Non-pigmented ciliary epithelial cell (primary cell): ENCODE results near the gene AIFM3.
"Not testable (repeated sequence)": the region's sequence is repeated elsewhere in the genome, so short reads cannot be mapped to it uniquely, and the experiment has no call there.

Source experiments
- DNase-seq: peaks from one replicate; pipeline ENCODE4 v3.0.0-alpha.2; 2010; ENCODE audit warnings: low read depth

The AIFM3 gene

GRCh38 chr22:20959578-20960461, 7.2 kb upstream of the AIFM3 start:
- DNase-seq, result no peak

GRCh38 chr22:20960609-20961008, 6.4 kb upstream of the AIFM3 start:
- no peak for DNase-seq

GRCh38 chr22:20962491-20962945, 4.5 kb upstream of the AIFM3 start:
- no peak for DNase-seq

GRCh38 chr22:20963201-20964052, 3.6 kb upstream of the AIFM3 start:
- no peak for DNase-seq

- no peak for DNase-seq
Measured at GRCh38 chr22:20964090-20964798, 2.8 kb upstream of the AIFM3 start.

- DNase-seq, result no peak
Measured at GRCh38 chr22:20964799-20965103, 2.3 kb upstream of the AIFM3 start.

- DNase-seq, result no peak
Measured at GRCh38 chr22:20965104-20965887, 1.8 kb upstream of the AIFM3 start.

GRCh38 chr22:20965888-20966855, 883 bp upstream of the AIFM3 start:
- DNase-seq, result no peak

- DNase-seq, result no peak
Measured at GRCh38 chr22:20967697-20968211, 699 bp downstream of the AIFM3 start.

- no peak for DNase-seq
Measured at GRCh38 chr22:20968281-20968977, 1.4 kb downstream of the AIFM3 start.

- no peak for DNase-seq
Measured at GRCh38 chr22:20970939-20971657, 4.0 kb downstream of the AIFM3 start.

- not testable (repeated sequence) for DNase-seq
Measured at GRCh38 chr22:20972014-20972694, 5.1 kb downstream of the AIFM3 start.

- no peak for DNase-seq
Measured at GRCh38 chr22:20972933-20973577, 6.0 kb downstream of the AIFM3 start.

GRCh38 chr22:20973634-20974286, 6.7 kb downstream of the AIFM3 start:
- no peak for DNase-seq

GRCh38 chr22:20974336-20974955, 7.4 kb downstream of the AIFM3 start:
- no peak for DNase-seq

GRCh38 chr22:20975541-20976290, 8.7 kb downstream of the AIFM3 start:
- DNase-seq, result no peak
